ENCODE measurements around the gene HMGA1. TPM values are rescaled to one million over a fixed set of nuclear protein-coding genes. Genes with fewer than 3 reads are reported as not detected.
A peak's percentile ranks its signal among the peaks of the same experiment; 100 is the strongest.

The HMGA1 gene
- total and polyA plus RNA-seq, 7 donors: 6.9 to 311 (median 12.1) TPM

GRCh38 chr6:34235307-34236130 lies 1.2 kb upstream of the HMGA1 start:
- 4 to 6% methylated on average over 75 of the region's 75 CpGs for WGBS, 2 donors
- H3K9me3 ChIP-seq: no peaks in the 10 kb centered on the region
- H3K27me3 ChIP-seq: no peaks in the 10 kb centered on the region
- peak overlapping the region; percentile 88 to 95 (median 93) for H3K27ac ChIP-seq
- intact Hi-C loops (cut with DNase I): loop anchor here (1.0 kb wide), 1 partner anchor 11 kb away; no protein-coding TSS in a partner anchor
- H3K36me3 ChIP-seq: no peaks in the 10 kb centered on the region
- H3K4me1 ChIP-seq: peaks cover 0 to 27% (median 18%) of the 10 kb centered on the region in 4 donors
- TF ChIP-seq POLR2A (IDR thresholded peaks at IDR 0.05) (no peak), POLR2AphosphoS5 (IDR thresholded peaks at IDR 0.05) (peak in 2 of 4 donors; percentile 6 to 21), CTCF (IDR thresholded peaks at IDR 0.05) (no peak)
- H3K4me3 ChIP-seq: peak overlapping the region in 3 of 4 donors; percentile 65 to 81 (median 74)
- DNase-seq: peak; percentile 78

- H3K4me3 ChIP-seq: peak overlapping the region; percentile 65 to 81 (median 72)
- peak; percentile 70 for DNase-seq
Measured at GRCh38 chr6:34236131-34236442, 586 bp upstream of the HMGA1 start.

GRCh38 chr6:34237316-34237721 lies 646 bp downstream of the HMGA1 start:
- 1% methylated on average over 78 of the region's 78 CpGs for WGBS, 2 donors
- H3K27me3 ChIP-seq: no peaks in the 10 kb centered on the region

More at GRCh38 chr6:34236131-34236442, 586 bp upstream of the HMGA1 start:
- peaks cover 0 to 4% (median 0%) of the 10 kb centered on the region in 4 donors for H3K36me3 ChIP-seq
- peak overlapping the region; percentile 88 to 95 (median 93) for H3K27ac ChIP-seq
- H3K9me3 ChIP-seq: no peaks in the 10 kb centered on the region
- H3K27me3 ChIP-seq: no peaks in the 10 kb centered on the region
- TF ChIP-seq POLR2A (IDR thresholded peaks at IDR 0.05) (no peak), CTCF (IDR thresholded peaks at IDR 0.05) (no peak), POLR2AphosphoS5 (IDR thresholded peaks at IDR 0.05) (no peak)
- WGBS, 2 donors: 4 to 12% methylated on average over 13 of the region's 13 CpGs
- intact Hi-C loops (cut with DNase I): loop anchor here (1.0 kb wide), 1 partner anchor 12 kb away; no protein-coding TSS in a partner anchor
- H3K4me1 ChIP-seq: peaks cover 0 to 27% (median 18%) of the 10 kb centered on the region in 4 donors

GRCh38 chr6:34237722-34238584 lies 1.3 kb downstream of the HMGA1 start:
- Histone ChIP-seq H3K9me3 (no peaks in the 10 kb centered on the region), H3K27me3 (no peaks in the 10 kb centered on the region), H3K4me3 (peak overlapping the region; percentile 45 to 81 (median 70)), H3K4me1 (peaks cover 0 to 27% (median 18%) of the 10 kb centered on the region in 4 donors), H3K27ac (peak overlapping the region; percentile 74 to 79 (median 78)), H3K36me3 (peaks cover 0 to 4% (median 0%) of the 10 kb centered on the region in 4 donors)
- DNase-seq: peak; percentile 68
- 2 to 3% methylated on average over 64 of the region's 64 CpGs for WGBS, 2 donors
- intact Hi-C loops (cut with DNase I): loop anchor here (1.0 kb wide), 1 partner anchor 42 kb away; no protein-coding TSS in a partner anchor
- TF ChIP-seq POLR2AphosphoS5 (IDR thresholded peaks at IDR 0.05) (peak in 1 of 4 donors; percentile 6), EP300 (IDR thresholded peaks at IDR 0.05) (no peak), POLR2A (IDR thresholded peaks at IDR 0.05) (no peak), CTCF (IDR thresholded peaks at IDR 0.05) (peak in 1 of 4 experiments; percentile 44)

More at GRCh38 chr6:34237316-34237721, 646 bp downstream of the HMGA1 start:
- Histone ChIP-seq H3K4me3 (peak overlapping the region; percentile 45 to 81 (median 70)), H3K4me1 (peaks cover 0 to 27% (median 18%) of the 10 kb centered on the region in 4 donors), H3K36me3 (peaks cover 0 to 4% (median 0%) of the 10 kb centered on the region in 4 donors), H3K27ac (peak overlapping the region; percentile 88 to 95 (median 93)), H3K9me3 (no peaks in the 10 kb centered on the region)
- intact Hi-C loops (cut with DNase I): loop anchor here (1.0 kb wide), 1 partner anchor 41 kb away; no protein-coding TSS in a partner anchor
- TF ChIP-seq CTCF (IDR thresholded peaks at IDR 0.05) (no peak), EP300 (IDR thresholded peaks at IDR 0.05) (no peak), POLR2AphosphoS5 (IDR thresholded peaks at IDR 0.05) (no peak), POLR2A (IDR thresholded peaks at IDR 0.05) (no peak)
- no peak for DNase-seq

All from sigmoid colon (tissue), 7 donors.